ENCODE results near the gene GNB1.

Gene GNB1

DNA sequence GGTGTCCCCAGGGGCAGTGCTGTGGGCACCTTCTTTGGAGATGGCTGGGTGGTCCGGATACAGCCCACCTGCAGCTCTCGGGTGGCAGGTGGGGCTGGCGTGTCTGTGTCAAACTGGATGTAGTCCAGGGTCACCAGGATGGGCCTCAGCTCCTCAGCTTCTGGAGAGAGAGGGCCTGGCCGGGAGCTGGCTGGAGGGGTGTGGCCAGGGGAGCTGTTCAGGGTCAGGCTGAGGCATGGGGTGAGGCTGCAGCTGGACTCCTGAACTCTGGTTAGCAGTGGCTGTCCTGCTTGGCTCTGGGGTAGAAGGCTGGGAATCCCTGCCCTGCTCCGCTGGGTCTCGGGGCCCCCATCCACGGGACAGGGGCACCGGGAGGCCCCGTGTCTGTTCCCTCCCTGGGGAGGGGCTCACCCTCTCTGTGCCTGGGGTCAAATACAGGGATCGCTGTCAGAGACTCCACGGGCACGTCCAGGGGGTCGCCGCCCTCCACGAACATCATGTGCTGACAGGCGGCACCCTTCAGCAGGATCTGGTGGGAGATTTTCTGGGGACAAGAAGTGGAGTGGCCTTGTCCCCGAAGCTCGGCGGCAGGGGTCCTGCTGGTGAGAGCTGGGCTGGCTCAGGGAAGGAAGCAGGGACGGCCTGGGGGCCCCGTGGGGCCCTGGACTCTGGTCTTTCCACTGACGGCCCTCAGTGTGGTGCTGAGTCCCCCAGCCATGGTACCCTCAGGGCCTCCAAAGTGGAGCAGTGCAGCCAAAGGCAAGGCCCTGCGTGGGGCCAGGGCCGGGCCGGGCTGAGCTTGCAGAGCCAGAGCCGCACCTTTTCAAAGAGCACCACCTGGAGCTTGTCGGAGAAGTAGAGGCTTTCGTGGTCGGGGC lies 32.3 kb upstream of the GNB1 start:
- DNase-seq (ENCODE audit: low read depth): no peak

DNA sequence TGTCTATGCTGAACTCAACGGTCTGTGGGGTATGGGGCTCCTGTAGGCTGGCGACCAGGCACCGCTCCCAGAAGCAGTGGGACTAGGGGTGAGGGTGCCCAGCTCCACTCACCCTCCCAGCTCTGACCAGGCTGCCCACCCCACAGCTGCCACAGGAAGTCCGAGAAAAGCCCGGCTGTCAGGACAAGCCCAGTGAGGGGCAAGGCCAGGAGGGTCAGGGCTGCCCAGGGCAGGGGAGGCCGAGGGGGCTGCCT lies 31.7 kb upstream of the GNB1 start:
- DNase-seq (ENCODE audit: low read depth): no peak

DNA sequence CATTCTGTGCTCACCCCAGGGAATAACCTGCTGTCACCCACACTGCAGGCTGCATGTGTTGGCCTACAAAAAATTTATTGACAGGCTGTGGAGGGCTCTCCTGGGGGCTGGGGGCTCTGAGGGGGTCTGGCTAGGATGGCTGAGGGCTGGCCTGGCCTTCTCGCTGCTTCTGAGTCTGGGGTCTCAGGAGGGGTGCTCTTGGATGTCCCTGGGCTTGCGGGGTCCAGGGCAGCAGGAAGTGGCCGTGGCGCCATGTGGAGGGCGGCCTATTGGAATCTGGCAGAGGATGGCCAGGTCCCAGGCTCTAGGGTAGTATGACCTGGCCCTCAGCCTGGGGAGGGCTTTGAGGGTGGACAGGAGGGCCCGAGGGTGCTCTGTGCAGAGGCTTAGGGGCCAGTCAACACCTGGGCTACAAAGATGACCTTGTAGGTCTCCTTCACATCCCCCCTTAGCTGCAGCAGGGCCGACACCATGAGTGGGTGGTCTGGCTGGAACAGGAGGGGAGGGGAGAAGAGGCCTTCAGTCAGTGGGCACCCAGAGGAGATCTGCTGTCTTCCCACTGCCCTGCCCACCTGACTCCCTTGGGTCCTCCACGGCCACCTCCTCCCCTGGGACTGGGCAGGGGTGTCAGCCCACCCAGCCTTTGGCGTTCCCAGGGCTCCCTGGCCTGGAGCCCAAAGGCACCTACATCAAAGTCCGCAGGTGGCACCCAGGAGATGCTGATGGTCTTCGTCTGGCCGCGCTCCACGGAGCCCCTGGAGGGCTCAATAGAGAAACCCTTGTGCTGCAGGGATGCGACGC lies 31.2 kb upstream of the GNB1 start:
- no peak for DNase-seq (ENCODE audit: low read depth)

DNA sequence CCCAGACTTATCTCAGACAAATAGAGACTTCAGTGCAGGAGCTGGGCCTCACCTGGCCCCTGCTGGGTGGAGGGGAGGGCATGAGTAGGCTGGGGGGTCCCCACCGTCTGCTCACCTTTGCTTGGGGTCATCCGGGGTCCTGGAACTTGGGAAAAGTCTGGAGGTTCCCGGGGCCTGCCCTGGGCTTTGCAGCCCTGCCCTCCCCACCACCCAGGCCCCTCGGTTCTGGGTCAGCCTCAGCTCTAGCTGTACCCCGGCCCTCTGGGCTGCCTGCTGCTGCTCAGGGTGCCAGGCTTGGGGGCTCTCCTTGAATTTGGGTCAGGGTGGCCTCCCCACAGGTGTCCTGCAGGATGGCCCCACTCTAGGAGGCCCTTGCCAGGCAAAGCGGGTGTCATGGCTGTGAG lies 30.6 kb upstream of the GNB1 start:
- no peak for DNase-seq (ENCODE audit: low read depth)

DNA sequence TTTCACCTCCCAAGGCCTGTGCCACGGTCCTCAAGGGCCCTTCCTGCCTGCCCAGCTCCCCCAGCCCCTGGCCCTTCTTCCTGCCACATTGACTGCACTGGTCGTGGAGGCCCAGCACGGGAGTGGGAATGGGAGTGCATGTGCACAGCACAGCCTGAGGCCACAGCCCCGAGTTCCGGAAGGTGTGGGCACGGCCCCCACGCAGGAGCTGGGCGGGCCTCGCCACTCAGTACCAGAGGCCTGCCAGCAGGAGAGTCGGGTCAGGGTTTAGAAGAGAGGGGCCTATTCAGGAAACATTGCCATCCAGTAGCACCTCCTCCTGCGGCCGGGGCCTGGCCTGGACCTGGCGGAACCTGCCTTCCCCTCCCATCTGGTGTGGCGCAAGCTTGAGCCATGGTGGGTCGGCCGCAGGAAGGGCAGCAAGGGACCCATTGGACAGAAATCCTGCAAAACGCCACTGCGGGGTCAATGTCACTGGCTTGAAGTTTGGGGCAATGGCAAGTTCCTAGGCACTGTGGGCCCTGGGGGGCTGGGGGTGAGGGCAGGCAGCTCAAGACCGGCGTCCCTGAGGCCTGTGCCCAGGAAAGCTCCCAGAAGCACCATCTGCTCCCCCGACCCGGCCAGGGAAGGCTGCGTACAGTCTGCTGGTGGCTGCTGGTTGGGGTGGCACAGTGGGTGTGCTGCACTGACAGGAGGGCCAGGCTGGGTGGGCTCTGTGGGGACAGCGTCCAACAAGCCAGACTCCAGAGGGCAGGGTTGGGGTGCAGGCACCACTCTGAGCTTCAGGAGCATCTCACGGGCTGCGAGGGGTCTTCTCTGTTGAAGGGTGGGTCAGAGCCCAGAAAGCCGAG lies 29.9 kb upstream of the GNB1 start:
- no peak for DNase-seq (ENCODE audit: low read depth)

DNA sequence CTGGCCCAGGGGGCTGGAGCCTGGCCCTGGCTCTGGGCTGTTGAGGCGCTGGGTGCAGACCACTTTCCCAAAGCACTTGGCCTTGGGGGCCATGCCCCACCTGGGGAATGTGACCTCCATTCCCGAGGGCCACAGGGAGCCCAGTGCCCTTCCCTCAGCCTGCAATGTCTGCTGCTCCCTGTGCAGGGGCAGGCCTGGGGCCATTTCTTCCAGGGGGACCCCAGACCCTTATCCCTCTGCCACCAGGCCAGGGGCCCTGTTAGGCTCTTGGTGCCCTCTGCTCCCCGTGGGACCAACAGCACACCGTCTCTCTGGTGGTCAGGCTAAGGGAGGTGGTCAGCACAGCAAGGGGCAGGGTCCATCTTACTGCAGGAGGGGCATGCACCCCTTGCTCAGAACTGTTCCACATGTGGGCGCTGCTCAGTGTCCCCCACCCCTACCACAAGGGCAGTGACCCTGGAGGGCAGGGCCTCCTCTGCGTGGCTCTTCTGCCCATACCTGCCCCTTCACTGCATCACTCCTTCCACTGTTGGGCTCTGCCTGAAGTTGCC lies 29.2 kb upstream of the GNB1 start:
- no peak for DNase-seq (ENCODE audit: low read depth)

DNA sequence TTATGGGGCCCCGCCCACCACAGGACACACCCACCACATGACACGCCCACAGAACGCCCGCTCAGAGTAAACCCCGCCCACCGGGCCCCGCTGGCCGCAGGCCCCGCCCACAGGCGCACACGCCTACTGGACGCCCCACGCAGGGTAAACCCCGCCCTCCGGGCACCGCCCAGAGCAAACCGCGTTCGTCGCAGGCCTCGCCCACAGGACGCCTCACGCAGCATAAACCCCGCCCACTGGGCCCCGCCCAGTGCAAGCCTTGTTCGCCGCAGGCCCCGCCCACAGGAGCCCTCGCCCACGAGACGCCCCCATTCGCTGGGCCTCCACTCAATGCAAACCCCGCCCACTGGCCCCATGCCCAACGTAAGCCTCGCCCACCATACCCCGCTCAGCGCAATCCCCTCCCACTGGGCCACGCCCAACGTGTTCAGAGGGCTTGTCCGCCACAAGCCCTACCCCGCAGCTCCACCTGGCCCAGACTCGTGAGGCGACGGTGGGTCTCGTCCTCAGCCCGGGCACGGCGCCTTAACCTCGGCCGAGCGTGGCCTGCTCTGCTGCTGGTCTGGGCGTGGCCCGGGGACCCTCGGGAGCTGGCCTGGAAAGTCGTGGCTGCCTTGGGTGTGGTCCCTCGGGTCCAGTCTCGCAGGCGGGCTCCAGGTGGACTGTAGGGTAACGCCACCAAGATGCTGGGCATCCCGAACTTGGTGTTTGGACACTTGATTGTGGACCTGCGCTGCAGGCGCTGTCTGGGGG lies 28.6 kb upstream of the GNB1 start:
- peak; percentile 100 for DNase-seq (ENCODE audit: low read depth)

DNA sequence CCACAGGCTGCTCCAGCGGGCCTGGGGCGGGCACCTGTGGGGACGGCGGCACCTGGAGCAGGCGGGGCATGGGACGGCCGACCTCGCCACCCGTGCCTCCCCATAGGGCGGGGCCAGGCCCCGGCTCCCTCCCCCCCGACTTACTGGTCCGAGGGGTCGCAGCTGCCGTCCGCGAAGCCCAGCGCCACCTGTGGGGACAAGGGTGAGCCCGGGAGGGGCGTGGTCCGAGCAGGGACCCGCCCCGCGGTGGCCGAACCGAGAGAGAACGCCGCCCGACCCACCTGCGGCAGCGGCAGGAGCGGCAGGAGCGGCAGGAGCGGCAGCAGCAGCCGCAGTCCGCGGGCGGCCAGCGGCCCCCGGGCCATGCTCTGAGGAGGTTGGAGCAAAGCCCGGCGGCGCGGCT lies 28.0 kb upstream of the GNB1 start, which contains the start of gene TMEM52:
Gene TMEM52, minus strand, starts transcription at position 379 of the 403 bp plus-strand sequence. Its CDS starts 14 bp downstream, at position 365.
- no peak for DNase-seq (ENCODE audit: low read depth)

DNA sequence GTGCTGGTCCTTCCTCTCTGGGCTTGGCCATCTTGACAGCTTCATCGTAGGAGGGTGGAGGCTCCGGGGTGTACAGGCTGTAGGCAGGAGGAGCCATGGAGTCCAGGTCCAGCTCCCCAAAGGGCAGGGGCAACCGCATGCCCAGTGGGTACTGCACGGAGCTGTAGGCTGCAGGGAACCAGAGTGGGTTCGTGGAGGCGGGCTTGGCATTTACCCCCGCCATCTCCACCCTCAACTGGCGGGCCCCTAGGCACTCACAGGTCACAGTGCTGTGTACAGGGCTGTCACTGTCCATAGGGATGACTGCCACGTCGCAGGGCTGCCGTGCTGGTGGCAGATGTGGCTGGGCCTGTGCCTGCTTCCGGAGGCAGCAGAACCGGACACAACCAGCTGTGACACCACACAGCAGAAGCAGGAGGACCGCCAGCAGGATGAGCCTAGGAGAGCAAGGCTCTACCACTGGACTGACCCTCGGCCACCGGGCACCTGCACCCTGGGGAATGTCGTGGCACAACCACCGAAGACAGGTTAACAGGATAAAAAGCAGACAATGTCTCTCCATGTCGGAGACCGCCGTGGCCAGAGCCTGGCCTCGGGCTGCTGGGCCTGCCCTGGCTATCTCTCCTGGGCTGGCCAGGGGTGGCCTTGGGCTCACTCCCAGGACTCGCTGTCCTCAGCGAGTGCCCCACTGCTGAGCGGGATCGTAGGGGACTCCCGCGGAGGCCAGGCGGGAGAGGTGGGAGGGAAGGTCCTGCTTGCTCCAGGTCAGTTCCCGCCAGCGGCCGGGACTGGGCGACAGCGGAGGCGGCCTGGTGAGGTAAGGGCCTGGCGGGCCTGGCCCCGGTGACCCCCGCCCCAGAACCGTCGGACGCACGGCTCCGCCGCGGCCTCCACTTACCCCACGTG lies 27.4 kb upstream of the GNB1 start:
- no peak for DNase-seq (ENCODE audit: low read depth)

DNA sequence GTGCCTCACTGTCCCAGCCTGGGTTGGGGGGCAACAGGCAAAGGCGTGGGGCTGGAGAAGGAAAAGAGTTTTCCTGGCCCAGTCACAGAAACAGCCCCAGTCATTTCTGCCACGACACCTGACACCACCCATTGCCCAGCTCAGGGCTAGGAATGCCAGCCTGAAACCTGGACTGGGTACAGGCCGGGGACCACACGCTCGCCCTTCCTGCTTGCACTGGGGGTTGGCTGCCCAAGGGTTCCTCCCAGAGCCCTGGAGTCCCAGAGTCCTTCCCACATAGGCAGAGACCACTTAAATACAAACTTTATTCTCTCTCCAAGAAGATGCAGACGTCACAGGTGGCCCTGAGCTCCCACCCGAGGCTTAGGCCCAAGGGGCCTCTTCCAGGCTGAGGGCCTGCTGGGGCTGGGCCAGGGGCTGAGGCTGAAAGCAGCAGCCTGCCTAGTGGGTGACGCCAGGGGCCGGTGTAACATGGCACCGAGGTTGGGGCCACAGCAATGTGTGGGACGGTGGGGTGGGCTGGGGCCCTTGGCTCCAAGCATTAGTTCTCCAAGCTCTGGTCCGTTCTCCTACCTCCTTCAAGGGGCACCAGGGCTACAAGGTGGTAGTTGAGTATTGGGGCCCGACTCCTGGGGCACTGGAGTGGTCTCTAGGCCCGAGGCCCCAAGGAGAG lies 26.6 kb upstream of the GNB1 start:
- DNase-seq (ENCODE audit: low read depth): no peak

DNA sequence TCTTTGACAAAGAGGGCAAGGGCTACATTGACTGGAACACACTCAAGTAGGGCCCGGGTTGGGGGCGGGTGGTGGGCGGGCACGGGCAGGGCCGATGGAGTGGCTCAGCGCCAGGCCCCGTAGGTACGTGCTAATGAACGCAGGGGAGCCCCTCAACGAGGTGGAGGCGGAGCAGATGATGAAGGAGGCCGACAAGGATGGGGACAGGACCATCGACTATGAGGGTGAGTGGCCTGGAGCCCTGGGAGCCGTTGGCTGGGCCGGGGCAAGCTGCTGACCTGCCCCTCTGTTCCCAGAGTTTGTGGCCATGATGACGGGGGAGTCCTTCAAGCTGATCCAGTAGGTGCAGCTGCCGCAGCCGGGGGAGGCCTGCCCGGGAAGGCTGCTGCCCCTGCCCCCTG lies 26.0 kb upstream of the GNB1 start:
- no peak for DNase-seq (ENCODE audit: low read depth)

DNA sequence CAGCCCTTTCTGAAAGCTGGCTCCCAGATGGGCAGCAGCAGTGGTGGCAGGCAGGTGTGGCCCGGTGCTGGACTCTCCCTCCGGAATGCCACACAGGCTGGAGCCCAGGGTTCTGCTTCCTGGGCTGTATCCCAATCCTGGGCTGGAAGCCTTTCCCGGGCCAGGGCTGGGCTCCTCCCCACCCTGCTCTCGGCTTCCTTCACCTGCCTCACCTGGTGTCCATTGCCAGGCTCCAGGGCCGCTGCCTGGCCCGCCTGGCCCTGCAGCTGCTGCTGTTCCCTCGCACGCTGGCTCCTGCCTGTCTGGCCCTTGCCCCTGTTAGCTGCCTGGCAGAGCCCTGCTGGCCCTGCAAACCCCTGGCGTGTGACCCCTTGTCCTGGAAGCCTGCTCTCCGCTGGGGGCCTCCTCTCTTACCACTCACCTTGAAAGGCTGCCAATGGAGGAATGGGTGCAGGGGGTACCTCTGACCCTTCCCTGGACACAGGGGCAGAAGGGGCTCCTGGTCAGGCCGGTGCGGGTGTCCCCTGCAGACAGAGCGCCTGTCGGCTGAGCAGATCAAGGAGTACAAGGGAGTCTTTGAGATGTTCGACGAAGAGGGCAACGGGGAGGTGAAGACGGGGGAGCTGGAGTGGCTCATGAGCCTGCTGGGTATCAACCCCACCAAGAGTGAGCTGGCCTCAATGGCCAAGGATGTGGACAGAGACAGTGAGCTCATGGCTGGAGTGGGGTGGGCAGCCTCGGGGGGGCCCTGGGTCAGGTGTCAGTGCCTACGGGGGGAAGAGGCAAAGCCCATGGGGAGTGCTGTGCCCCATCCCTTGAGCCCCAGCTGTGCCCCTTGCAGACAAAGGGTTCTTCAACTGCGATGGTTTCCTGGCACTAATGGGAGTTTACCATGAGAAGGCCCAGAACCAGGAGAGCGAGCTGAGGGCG lies 25.3 kb upstream of the GNB1 start:
- DNase-seq (ENCODE audit: low read depth): no peak

DNA sequence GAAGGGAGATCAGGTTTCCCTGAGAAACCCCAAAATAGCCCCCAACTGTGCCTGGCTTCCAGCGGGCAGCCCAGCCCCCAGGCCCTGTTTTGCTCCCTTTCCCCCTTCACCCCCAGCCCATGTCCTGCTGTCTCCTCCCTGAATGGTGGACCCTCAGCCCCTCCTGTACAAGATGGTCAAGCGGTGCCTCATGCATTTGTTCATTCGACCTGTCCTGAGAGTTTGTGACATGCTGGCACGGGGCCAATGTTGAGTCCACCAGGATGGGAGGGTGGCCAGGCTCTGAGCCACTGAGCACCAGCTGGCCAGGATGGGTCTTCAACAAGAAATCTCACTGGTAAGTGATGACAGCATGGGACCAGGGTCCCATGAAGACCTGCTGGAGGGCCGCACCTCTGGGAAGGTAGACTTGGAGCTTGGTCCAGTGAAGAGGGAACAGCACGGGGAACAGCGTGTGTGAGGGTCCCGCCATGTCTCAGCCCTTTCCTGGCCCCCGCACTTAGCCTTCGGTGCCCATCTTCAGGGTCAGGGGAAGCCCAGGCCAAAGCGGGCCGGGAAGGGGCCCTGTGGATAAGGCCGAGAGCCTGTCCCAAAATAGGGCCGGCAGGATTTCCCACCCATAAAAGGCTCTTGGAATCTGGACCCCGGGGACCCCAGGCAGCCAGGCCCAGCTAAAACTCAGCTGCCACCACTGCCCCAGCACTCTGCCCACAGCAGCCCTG lies 24.2 kb upstream of the GNB1 start, which contains the start of gene CALML6:
Gene CALML6, plus strand, starts transcription at position 290 of the 722 bp plus-strand sequence. Its CDS starts 21 bp downstream, at position 311.
- DNase-seq (ENCODE audit: low read depth): no peak

DNA sequence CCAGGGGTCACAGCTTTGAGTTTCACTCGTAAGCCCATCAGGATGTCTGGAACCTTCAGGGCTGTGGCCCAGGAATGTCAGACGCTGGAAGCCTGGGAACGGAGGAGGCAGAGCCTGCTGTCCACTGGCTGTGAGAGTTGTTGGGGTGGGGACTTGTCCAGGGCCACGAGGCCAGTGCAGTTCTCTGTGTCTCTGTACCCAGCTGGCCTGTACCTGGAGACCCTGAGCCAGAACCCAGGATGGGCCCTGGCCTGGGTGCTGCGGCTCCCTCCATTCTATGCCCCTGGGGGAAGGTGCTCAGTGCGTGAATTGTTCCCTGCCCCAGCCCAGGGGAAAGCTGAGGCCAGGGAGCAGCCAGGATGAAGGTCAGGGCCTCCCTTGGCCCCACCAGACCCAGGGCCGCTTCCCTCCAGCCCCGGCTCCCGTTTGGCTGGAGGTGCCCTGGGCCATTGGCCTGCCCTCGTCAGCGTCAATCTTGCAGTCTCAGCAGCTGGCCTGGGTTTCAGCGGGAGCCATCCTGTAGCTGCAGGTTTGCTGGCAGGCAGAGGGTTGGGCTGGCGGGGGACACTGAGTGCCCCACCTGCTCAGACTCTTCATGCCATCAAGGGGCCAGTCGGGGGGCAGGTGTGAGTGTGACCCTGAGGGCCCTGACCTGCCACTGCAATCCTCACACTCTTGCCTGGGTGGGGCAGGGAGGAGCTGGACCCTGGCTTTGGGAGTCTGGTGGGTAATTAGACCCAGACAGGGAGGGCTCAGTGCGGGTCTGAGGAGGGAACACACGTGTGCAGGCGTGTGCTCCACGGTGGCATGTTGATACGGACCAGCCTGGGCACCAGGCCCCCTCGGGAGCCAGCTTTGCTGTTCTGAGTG lies 23.4 kb upstream of the GNB1 start:
- no peak for DNase-seq (ENCODE audit: low read depth)

DNA sequence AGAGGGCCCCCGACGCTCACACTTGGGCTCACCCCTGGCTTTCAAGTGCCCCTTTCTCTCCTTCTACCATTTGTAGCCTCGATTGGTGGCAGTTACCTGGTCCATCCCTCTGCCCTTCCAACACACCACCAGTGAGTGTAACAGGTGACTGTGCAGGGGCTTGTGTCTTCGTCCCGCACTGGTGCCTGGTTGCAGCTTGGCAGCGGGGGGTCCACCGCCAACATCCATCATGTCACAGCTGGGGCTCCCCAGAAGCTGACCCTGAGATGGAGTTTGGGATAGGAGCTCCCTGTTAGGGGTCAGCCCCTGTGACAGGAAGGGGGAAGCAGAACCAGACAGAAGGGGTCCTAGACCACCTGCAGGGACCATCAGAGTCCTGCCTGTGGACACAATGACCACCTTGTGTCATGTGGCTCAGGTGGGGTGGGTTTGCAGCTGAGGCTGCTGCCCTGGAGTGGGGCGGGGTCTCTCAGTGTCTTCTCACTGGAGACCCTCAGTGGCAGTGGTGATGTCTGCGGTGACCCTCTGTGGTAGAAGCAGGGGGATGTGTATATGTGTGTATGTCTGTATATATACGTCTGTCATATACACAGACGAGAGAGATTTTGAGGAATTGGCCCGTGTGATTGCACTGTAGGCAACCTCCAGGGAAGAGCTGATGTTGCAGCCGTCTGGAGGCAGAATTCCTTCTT lies 20.6 kb upstream of the GNB1 start:
- no peak for DNase-seq (ENCODE audit: low read depth)

DNA sequence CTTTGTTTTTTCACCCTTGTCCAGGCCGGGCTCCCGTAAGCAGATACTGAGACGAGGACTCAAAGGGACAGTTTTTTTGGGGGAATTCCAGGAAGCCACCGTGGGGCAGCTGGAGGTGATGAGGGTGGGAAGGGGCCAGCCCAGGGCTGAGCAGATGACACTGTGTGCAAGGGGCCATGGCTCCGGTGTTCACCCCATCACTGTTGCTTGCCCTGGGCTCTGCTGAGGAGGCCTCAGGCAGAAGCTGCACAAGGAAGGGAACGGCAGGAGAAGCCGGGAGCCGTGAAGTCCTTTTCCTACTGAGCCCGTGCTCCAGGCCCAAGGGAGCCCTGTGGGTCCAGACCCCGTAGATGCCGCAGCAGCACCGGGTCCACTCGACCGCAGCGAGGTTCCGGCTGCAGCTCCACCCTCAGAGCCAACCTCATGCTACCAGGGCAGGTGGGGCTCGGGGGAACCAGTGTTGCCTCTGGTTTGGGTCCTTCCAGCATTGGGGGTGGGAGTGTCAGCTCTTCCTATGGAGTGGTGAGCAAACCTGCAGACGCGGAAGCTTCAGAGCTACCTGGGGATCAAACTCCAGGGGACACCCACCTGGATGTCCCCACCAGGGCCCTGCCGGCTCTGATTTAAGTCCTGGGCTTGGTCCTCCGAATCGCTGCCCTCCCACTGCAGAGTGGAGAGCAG lies 19.9 kb upstream of the GNB1 start:
- no peak for DNase-seq (ENCODE audit: low read depth)

Measured in CMK (cell line).